Mesenchymal stem cell (in vitro differentiated cells and primary cell): ENCODE measurements around the gene RASA4B.
"Not testable (repeated sequence)": the region's sequence is repeated elsewhere in the genome, so short reads cannot be mapped to it uniquely, and the experiment has no call there.

Experiments used
- DNase-seq: peaks from one replicate; pipeline ENCODE4 v3.0.0-alpha.2; 2013
- H2AFZ ChIP-seq: one replicate; pipeline ENCODE4 v1.6.1; 2013; ENCODE audit warnings: low read depth, mild to moderate bottlenecking, control low read depth, inconsistent platforms, low read length, moderate library complexity
- H2AK5ac ChIP-seq: 2 replicates; pipeline ENCODE4 v1.6.1; 2013; ENCODE audit warnings: low read length, moderate library complexity, mild to moderate bottlenecking, inconsistent platforms; ENCODE audit not compliant: severe bottlenecking
- H2BK120ac ChIP-seq: one replicate; pipeline ENCODE4 v1.6.1; 2013; ENCODE audit warnings: low read depth, mild to moderate bottlenecking, inconsistent platforms, low read length, moderate library complexity
- H2BK12ac ChIP-seq, 2 experiments: one replicate each; pipeline ENCODE4 v1.6.1; 2013; ENCODE audit warnings: inconsistent platforms in 2 of 2, low read length in 2 of 2, mild to moderate bottlenecking in 2 of 2, moderate library complexity in 2 of 2, control low read depth in 1 of 2
- H2BK15ac ChIP-seq: one replicate; pipeline ENCODE4 v1.6.1; 2013; ENCODE audit warnings: mild to moderate bottlenecking, low read depth, inconsistent platforms; ENCODE audit not compliant: poor library complexity, severe bottlenecking
- H2BK5ac ChIP-seq: 2 replicates; pipeline ENCODE4 v1.6.1; 2013; ENCODE audit warnings: low read depth, mild to moderate bottlenecking, low read length, control low read depth, inconsistent platforms; ENCODE audit not compliant: poor library complexity, severe bottlenecking
- H3K14ac ChIP-seq, 2 experiments: one replicate each; pipeline ENCODE4 v1.6.1; 2013; ENCODE audit warnings: inconsistent platforms in 2 of 2, low read length in 2 of 2, control low read depth in 1 of 2, mild to moderate bottlenecking in 1 of 2, moderate library complexity in 1 of 2
- H3K18ac ChIP-seq, 2 experiments: one replicate each; pipeline ENCODE4 v1.6.1; 2013; ENCODE audit warnings: inconsistent platforms in 2 of 2, low read length in 2 of 2, control low read depth in 1 of 2, low read depth in 1 of 2, mild to moderate bottlenecking in 1 of 2
- H3K23ac ChIP-seq, 2 experiments: one replicate each; pipeline ENCODE4 v1.6.1; 2013; ENCODE audit warnings: inconsistent platforms in 2 of 2, low read length in 2 of 2, mild to moderate bottlenecking in 2 of 2, moderate library complexity in 2 of 2, control low read depth in 1 of 2
- H3K27ac ChIP-seq: 2 replicates; pipeline ENCODE4 v1.5.1; 2013; ENCODE audit warnings: mild to moderate bottlenecking, moderate library complexity, low read length, control low read depth, inconsistent platforms; ENCODE audit not compliant: poor library complexity, severe bottlenecking
- H3K27me3 ChIP-seq, 2 experiments: 2 replicates each; pipeline versions ENCODE4 v1.6.1 to v1.7.0; 2013; ENCODE audit warnings: low read length in 2 of 2, mild to moderate bottlenecking in 2 of 2, moderate library complexity in 2 of 2, control low read depth in 1 of 2, inconsistent platforms in 1 of 2; ENCODE audit not compliant: control insufficient read depth in 1 of 2, insufficient read depth in 1 of 2
- H3K36me3 ChIP-seq, 2 experiments: 2 replicates each; pipeline versions ENCODE4 v1.6.1 to v1.7.0; 2013; ENCODE audit warnings: low read length in 2 of 2, control low read depth in 1 of 2, inconsistent platforms in 1 of 2, low read depth in 1 of 2, mild to moderate bottlenecking in 1 of 2; ENCODE audit not compliant: insufficient read depth in 2 of 2, control insufficient read depth in 1 of 2
- H3K4ac ChIP-seq, 2 experiments: one replicate each; pipeline ENCODE4 v1.6.1; 2013; ENCODE audit warnings: inconsistent platforms in 2 of 2, low read length in 2 of 2, mild to moderate bottlenecking in 2 of 2, moderate library complexity in 2 of 2, control low read depth in 1 of 2, low read depth in 1 of 2
- H3K4me1 ChIP-seq: 2 replicates; pipeline ENCODE4 v1.6.1; 2013; ENCODE audit warnings: low read depth, low read length, control low read depth; ENCODE audit not compliant: control insufficient read depth, insufficient read depth
- H3K4me2 ChIP-seq: 2 replicates; pipeline ENCODE4 v1.6.1; 2013; ENCODE audit warnings: low read length, mild to moderate bottlenecking, inconsistent platforms; ENCODE audit not compliant: poor library complexity, severe bottlenecking
- H3K4me3 ChIP-seq, 2 experiments: 2 replicates each; pipeline versions ENCODE4 v1.5.1 to v1.7.0; 2013; ENCODE audit warnings: low read length in 2 of 2, mild to moderate bottlenecking in 2 of 2, control low read depth in 1 of 2, low read depth in 1 of 2; ENCODE audit not compliant: insufficient read depth in 1 of 2
- H3K79me1 ChIP-seq: replicated peaks from 2 replicates; pipeline ENCODE4 v1.6.1; 2013; ENCODE audit warnings: mild to moderate bottlenecking, control low read depth, low read length, inconsistent platforms; ENCODE audit not compliant: poor library complexity, severe bottlenecking
- H3K9ac ChIP-seq: 2 replicates; pipeline ENCODE4 v1.7.0; 2013; ENCODE audit warnings: mild to moderate bottlenecking, low read length, moderate library complexity
- H3K9me3 ChIP-seq: 2 replicates; pipeline ENCODE4 v1.7.0; 2013; ENCODE audit warnings: mild to moderate bottlenecking, low read length; ENCODE audit not compliant: control insufficient read depth
- H4K8ac ChIP-seq: one replicate; pipeline ENCODE4 v1.6.1; 2013; ENCODE audit warnings: inconsistent platforms, mild to moderate bottlenecking, low read length, moderate library complexity
- H4K91ac ChIP-seq: one replicate; pipeline ENCODE4 v1.6.1; 2013; ENCODE audit warnings: mild to moderate bottlenecking, low read length, inconsistent platforms
- WGBS: methylation state at CpG from one replicate; pipeline ENCODE4 v1.1.7; 2013; ENCODE audit warnings: mixed read lengths; 5-methylcytosine and 5-hydroxymethylcytosine counted together

RASA4B gene

DNA sequence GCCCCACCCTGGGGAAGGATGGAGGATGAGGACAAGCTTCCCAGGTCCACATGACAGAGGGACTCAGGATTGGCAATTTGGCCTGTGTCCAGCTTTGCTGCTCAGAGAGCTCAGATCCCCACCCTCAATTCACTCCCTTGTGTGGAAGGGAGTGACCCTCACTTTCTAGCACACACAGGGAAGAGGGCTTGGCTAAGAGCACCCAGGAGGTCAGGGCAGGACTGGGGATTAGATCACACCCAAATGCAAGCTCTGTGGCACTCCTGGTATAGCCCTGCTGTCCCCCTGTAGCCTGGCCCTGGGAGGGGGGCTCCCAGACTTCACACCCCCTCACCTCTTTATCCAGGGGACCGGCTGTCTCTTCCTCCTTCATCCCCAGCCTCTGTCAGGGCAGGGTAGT lies 26.8 kb upstream of the RASA4B start:
- H3K23ac ChIP-seq, H2AK5ac ChIP-seq, H3K4ac ChIP-seq, H2AFZ ChIP-seq, H3K4me3 ChIP-seq, H2BK120ac ChIP-seq, H3K36me3 ChIP-seq, H2BK12ac ChIP-seq, H3K14ac ChIP-seq, H3K27ac ChIP-seq, H3K27me3 ChIP-seq, H2BK5ac ChIP-seq, H3K4me1 ChIP-seq, H4K8ac ChIP-seq, H3K79me1 ChIP-seq, H3K4me2 ChIP-seq, DNase-seq, H2BK15ac ChIP-seq, H3K18ac ChIP-seq, H3K9me3 ChIP-seq, H4K91ac ChIP-seq, H3K9ac ChIP-seq: not testable (repeated sequence)
- WGBS: no CpG with 5 or more reads among the region's 1 CpG

DNA sequence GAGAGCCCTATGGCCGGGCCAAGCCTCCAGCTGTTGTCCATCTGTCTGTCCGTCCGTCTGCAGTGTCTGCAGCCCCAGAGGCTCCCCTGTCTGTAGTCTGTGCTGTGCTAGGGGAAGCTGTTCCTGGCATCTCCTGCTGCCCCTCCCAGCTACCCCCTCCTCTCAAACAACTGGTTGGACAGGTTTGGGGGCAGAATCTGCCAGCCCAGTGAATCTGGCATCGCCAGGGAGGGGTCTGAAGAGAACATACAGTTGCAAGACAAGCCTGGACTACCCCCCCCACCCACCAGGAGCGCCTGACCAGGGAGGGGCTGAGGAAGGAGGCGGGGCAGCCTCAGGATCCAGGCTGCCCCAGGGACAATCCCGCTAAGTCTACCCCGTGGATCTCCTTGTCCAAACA lies 26.0 kb upstream of the RASA4B start, which contains the start of gene UPK3BL2:
Gene UPK3BL2, minus strand, starts transcription at position 101 of the 400 bp plus-strand sequence. Its CDS starts 60 bp downstream, at position 41.
- H2BK12ac ChIP-seq, H3K14ac ChIP-seq, H3K18ac ChIP-seq, H3K36me3 ChIP-seq, H3K9me3 ChIP-seq, H3K4me2 ChIP-seq, H3K4me3 ChIP-seq, H4K8ac ChIP-seq, H3K23ac ChIP-seq, H3K4me1 ChIP-seq, H2BK5ac ChIP-seq, DNase-seq, H2AK5ac ChIP-seq, H3K27me3 ChIP-seq, H2BK15ac ChIP-seq, H2AFZ ChIP-seq, H4K91ac ChIP-seq, H2BK120ac ChIP-seq, H3K4ac ChIP-seq, H3K79me1 ChIP-seq, H3K9ac ChIP-seq, H3K27ac ChIP-seq: not testable (repeated sequence)
- WGBS: no CpG with 5 or more reads among the region's 8 CpGs

DNA sequence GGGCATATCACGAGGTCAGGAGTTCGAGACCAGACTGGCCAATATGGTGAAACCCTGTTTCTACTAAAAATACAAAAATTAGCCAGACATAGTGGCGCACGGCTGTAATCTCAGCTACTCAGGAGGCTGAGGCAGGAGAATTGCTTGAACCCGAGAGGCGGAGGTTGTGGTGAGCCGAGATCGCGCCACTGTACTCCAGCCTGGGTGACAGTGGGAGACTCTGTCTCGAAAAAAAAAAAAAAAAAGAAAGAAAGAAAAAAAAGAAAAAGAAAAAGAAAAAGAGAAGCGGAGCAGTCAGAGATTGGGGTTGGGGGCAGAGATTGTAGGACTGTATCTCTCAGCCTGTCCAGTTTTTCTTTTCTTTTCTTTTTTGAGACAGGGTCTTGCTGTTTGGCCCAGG lies 25.2 kb upstream of the RASA4B start:
- not testable (repeated sequence) for H2AFZ ChIP-seq, H3K4me1 ChIP-seq, H4K91ac ChIP-seq, H3K4me2 ChIP-seq, H3K4ac ChIP-seq, H3K79me1 ChIP-seq, H3K4me3 ChIP-seq, H2BK120ac ChIP-seq, H2BK12ac ChIP-seq, H2BK15ac ChIP-seq, H3K23ac ChIP-seq, H4K8ac ChIP-seq, H3K18ac ChIP-seq, H3K36me3 ChIP-seq, H2AK5ac ChIP-seq, H3K9ac ChIP-seq, H3K27me3 ChIP-seq, H3K14ac ChIP-seq, H3K9me3 ChIP-seq, H2BK5ac ChIP-seq, DNase-seq, H3K27ac ChIP-seq
- no CpG with 5 or more reads among the region's 11 CpGs for WGBS

DNA sequence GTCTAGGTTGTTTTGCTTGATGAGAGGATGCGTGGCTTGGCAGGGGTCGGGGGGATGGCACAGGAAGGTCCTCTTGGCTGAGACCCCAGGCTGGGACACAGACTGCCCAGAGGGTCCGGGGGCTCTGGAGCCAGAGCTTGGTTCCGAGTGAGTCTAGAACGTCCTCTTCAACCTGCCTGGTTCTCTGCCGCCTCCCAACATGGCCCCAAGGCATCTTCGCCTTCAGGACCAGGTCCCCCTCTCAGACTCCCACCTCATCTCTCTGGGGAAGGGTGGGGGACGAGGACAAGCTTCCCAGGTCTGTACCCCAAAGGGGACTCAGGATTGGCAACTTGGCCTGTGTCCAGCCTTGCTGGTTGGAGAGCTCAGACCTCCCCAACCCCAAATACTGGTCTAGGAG lies 24.5 kb upstream of the RASA4B start:
- not testable (repeated sequence) for H3K27me3 ChIP-seq, H4K91ac ChIP-seq, H2BK12ac ChIP-seq, H3K9ac ChIP-seq, H3K9me3 ChIP-seq, H3K36me3 ChIP-seq, H3K4ac ChIP-seq, H3K23ac ChIP-seq, H3K4me1 ChIP-seq, H2BK5ac ChIP-seq, H3K18ac ChIP-seq, H3K27ac ChIP-seq, H2BK15ac ChIP-seq, H2AK5ac ChIP-seq, H3K4me2 ChIP-seq, DNase-seq, H2AFZ ChIP-seq, H2BK120ac ChIP-seq, H4K8ac ChIP-seq, H3K14ac ChIP-seq, H3K4me3 ChIP-seq, H3K79me1 ChIP-seq
- no CpG with 5 or more reads among the region's 8 CpGs for WGBS
